MCF 10A (cell line): Measurements from ENCODE around the gene NAP1L4. TPM values are rescaled to one million over a fixed set of nuclear protein-coding genes. Genes with fewer than 3 reads are reported as not detected.
A peak's percentile ranks its signal among the peaks of the same experiment; 100 is the strongest.

Experiments
- BruUV-seq: library from RNA; stranded (reverse); fragments of 400-500 nt; replicated peaks from 2 replicates; lab custom pipeline; 2021; lab: Mats Ljungman, UMichigan
- CTCF ChIA-PET: fragments of 300-600 bp; sonication (Branson Sonifier 250); formaldehyde crosslinking; extraction: SDS; loops from one replicate; lab custom pipeline; 2021; ENCODE audit warnings: antibody characterized with exemption, inconsistent platforms; lab: Yijun Ruan, JAX
- POLR2A ChIA-PET: fragments of 300-600, 350-650 bp; sonication (Branson Sonifier 250); formaldehyde crosslinking; extraction: SDS; loops from one replicate; lab custom pipeline; 2020; ENCODE audit warnings: antibody characterized with exemption, inconsistent platforms; lab: Yijun Ruan, JAX
- DNase-seq: peaks from one replicate; pipeline ENCODE4 v3.0.0-alpha.2; 2018; ENCODE audit not compliant: unreplicated experiment
- H3K27ac Mint-ChIP-seq: one replicate; pipeline ENCODE4 v1.8.0; 2022; ENCODE audit warnings: mild to moderate bottlenecking, low read depth, mixed read lengths; ENCODE audit not compliant: unreplicated experiment
- H3K27me3 Mint-ChIP-seq: one replicate; pipeline ENCODE4 v1.8.0; 2022; ENCODE audit warnings: mixed read lengths; ENCODE audit not compliant: insufficient read depth, unreplicated experiment
- H3K36me3 Mint-ChIP-seq: one replicate; pipeline ENCODE4 v1.8.0; 2022; ENCODE audit warnings: mild to moderate bottlenecking, moderate library complexity, mixed read lengths; ENCODE audit not compliant: insufficient read depth, unreplicated experiment
- H3K4me1 Mint-ChIP-seq: one replicate; pipeline ENCODE4 v1.8.0; 2022; ENCODE audit warnings: mixed read lengths; ENCODE audit not compliant: insufficient read depth, unreplicated experiment
- H3K4me3 Mint-ChIP-seq: one replicate; pipeline ENCODE4 v1.8.0; 2022; ENCODE audit warnings: mild to moderate bottlenecking, moderate library complexity, mixed read lengths; ENCODE audit not compliant: unreplicated experiment
- H3K9me3 Mint-ChIP-seq: one replicate; pipeline ENCODE4 v1.8.0; 2022; ENCODE audit warnings: mixed read lengths; ENCODE audit not compliant: unreplicated experiment
- intact Hi-C: fragments of 100-400 bp; cut with micrococcal nuclease; formaldehyde crosslinking; loops from 2 replicates; pipeline ENCODE4 v1.14.1; 2022
- total RNA-seq: library from RNA; stranded (reverse); gene quantifications from 2 replicates; pipeline ENCODE4 v1.2.3, GENCODE V29; 2022
- TF ChIP-seq, protein P1 (sequence below): fragments of 200-600 bp; IDR thresholded peaks from one replicate; pipeline ENCODE4 v1.8.0; 2022; ENCODE audit warnings: antibody characterized with exemption, mild to moderate bottlenecking; ENCODE audit not compliant: unreplicated experiment

The NAP1L4 gene
- total RNA-seq, 1 experiment from 2014 or later, result 103 TPM

DNA sequence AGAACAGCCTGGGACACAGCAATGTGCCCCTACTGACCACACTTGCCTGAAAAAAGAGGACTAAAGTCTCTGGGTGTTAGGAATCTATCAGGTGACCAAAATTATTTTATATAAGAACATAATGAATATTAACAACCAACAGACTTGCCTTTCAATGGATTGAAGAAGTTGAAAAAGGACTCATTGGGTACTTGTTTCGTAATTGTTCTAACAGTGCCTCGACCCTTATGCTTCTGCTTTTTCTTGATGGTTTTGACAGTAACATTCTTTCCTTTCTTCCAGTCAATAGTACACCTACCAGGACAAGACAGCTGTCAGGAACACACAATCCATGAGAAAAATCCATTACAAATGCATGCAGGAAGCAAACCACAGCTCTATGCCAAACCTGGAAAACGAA is 33.9 kb downstream of the NAP1L4 start:
- intact Hi-C loops, result no loop called here
- no TSS peak for BruUV-seq
- H3K9me3 Mint-ChIP-seq, result no peaks in the 10 kb centered on the region
- DNase-seq, result no peak
- POLR2A ChIA-PET, result interaction anchor here (0.9 to 1.5 kb wide), 4 partner anchors 11 to 63 kb away, joined by 3 to 7 read pairs (median 3); no protein-coding TSS in a partner anchor
- no peak overlapping the region for H3K27ac Mint-ChIP-seq
- H3K4me1 Mint-ChIP-seq, result peaks cover 8% of the 10 kb centered on the region
- TF ChIP-seq, protein P1, sequence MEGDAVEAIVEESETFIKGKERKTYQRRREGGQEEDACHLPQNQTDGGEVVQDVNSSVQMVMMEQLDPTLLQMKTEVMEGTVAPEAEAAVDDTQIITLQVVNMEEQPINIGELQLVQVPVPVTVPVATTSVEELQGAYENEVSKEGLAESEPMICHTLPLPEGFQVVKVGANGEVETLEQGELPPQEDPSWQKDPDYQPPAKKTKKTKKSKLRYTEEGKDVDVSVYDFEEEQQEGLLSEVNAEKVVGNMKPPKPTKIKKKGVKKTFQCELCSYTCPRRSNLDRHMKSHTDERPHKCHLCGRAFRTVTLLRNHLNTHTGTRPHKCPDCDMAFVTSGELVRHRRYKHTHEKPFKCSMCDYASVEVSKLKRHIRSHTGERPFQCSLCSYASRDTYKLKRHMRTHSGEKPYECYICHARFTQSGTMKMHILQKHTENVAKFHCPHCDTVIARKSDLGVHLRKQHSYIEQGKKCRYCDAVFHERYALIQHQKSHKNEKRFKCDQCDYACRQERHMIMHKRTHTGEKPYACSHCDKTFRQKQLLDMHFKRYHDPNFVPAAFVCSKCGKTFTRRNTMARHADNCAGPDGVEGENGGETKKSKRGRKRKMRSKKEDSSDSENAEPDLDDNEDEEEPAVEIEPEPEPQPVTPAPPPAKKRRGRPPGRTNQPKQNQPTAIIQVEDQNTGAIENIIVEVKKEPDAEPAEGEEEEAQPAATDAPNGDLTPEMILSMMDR, result no peak
- peaks cover 95% of the 10 kb centered on the region for H3K36me3 Mint-ChIP-seq
- no peaks in the 10 kb centered on the region for H3K27me3 Mint-ChIP-seq
- no peak overlapping the region for H3K4me3 Mint-ChIP-seq
- CTCF ChIA-PET, result interaction anchor here (1.1 to 1.7 kb wide), 3 partner anchors 27 to 65 kb away, joined by 3 to 6 read pairs (median 3); no protein-coding TSS in a partner anchor

DNA sequence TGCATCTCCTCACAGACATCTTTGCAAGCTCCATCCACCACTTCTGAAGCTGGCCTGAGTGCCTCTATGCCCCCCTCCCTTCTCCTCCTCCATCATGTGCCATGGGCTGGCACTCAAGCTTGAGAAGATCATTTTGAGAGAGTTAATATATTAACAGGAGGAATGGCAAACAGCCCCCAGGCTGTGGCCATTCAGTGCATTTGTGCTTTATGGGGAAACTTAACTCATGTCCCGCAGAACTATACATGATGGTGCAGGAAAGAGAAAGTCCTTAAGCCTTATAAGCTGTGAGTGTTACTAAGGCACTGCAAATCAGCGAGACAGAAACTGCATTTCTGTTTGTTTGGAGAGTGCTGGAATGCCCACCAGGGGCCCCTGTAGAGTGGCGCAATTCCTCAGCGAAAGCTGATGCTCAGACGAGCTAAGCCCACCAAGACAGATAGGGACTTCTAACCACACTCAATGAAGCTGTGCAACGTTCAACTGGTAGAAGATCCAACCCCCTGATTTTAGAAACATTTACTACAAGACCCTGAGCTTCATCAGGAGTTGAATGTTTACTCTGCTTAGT is 36.1 kb downstream of the NAP1L4 start:
- BruUV-seq, result no TSS peak
- no peak overlapping the region for H3K4me3 Mint-ChIP-seq
- peaks cover 6% of the 10 kb centered on the region for H3K4me1 Mint-ChIP-seq
- CTCF ChIA-PET, result interaction anchor here (0.5 to 1.3 kb wide), 5 partner anchors 13 to 81 kb away, joined by 3 to 4 read pairs (median 3); no protein-coding TSS in a partner anchor
- no peak overlapping the region for H3K27ac Mint-ChIP-seq
- POLR2A ChIA-PET, result interaction anchor here (1.0 to 2.2 kb wide), 2 partner anchors 16 to 34 kb away, joined by 3 to 5 read pairs; no protein-coding TSS in a partner anchor
- TF ChIP-seq, protein P1, result no peak
- H3K36me3 Mint-ChIP-seq, result peaks cover 94% of the 10 kb centered on the region
- no peaks in the 10 kb centered on the region for H3K27me3 Mint-ChIP-seq
- intact Hi-C loops, result no loop called here
- H3K9me3 Mint-ChIP-seq, result no peaks in the 10 kb centered on the region
- no peak for DNase-seq

DNA sequence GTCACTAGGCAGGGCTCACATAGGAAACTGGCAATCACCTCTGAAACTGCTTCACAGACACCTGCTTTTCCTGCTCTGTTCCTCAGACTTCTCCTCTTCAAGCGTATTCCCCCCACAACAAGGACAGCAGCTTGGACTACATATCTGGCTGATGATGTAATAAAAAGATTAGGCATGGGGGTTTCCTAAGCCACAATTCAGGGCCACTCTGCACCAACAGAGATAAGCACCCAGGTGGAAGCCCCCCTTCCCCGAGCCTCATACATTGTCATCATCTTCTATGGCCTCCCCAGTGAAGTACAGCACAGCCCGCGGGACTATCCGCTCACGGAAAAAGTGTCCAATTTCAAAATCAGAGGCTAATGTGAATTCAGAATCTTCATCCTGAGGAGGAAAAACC is 37.9 kb downstream of the NAP1L4 start:
- ChIA-PET CTCF (interaction anchor here (0.6 to 3.2 kb wide), 9 partner anchors 10 to 872 kb away, joined by 3 to 13 read pairs (median 3); partner anchors contain the start of gene PHLDA2), POLR2A (interaction anchor here (1.2 to 1.9 kb wide), 3 partner anchors 9 to 17 kb away, joined by 3 to 5 read pairs (median 5); no protein-coding TSS in a partner anchor)
- H3K4me3 Mint-ChIP-seq, result no peak overlapping the region
- peaks cover 98% of the 10 kb centered on the region for H3K36me3 Mint-ChIP-seq
- TF ChIP-seq, protein P1, result no peak
- no peaks in the 10 kb centered on the region for H3K9me3 Mint-ChIP-seq
- intact Hi-C loops, result no loop called here
- H3K27ac Mint-ChIP-seq, result no peak overlapping the region
- H3K27me3 Mint-ChIP-seq, result no peaks in the 10 kb centered on the region
- H3K4me1 Mint-ChIP-seq, result peaks cover 6% of the 10 kb centered on the region
- BruUV-seq, result no TSS peak
- no peak for DNase-seq

DNA sequence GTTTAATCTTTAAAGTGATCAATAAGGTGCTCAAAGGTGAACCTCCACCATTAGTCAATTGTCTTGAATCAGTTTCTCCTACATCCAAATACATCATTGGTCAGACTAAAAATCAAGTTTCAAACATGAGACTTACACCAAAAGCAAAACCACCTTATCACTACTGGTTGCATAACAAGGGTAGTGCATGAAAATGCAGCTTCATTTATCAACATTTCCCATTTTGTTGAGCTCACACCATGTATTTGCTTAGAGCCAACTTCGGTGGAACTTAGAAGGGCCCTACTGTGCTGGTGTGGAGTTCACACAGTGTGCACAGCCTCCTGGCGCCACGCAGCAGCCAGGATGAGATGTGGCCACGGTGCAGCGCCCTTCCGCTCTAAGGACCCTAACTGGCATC is 39.8 kb downstream of the NAP1L4 start:
- Mint-ChIP-seq H3K27me3 (no peaks in the 10 kb centered on the region), H3K4me1 (peaks cover 6% of the 10 kb centered on the region), H3K4me3 (no peak overlapping the region), H3K36me3 (peaks cover 94% of the 10 kb centered on the region), H3K27ac (peak overlapping the region; percentile 18), H3K9me3 (no peaks in the 10 kb centered on the region)
- TF ChIP-seq, protein P1, result no peak
- BruUV-seq, result no TSS peak
- ChIA-PET POLR2A (interaction anchor here (1.4 to 2.2 kb wide), 4 partner anchors 8 to 37 kb away, joined by 4 to 6 read pairs (median 4); no protein-coding TSS in a partner anchor), CTCF (interaction anchor here (0.5 to 3.2 kb wide), 3 partner anchors 22 to 68 kb away, joined by 3 to 13 read pairs (median 5); partner anchors contain the start of gene PHLDA2)
- intact Hi-C loops, result no loop called here
- no peak for DNase-seq
